GM18867 (cell line): Measurements from ENCODE around the gene KCNQ1.

Experiments
- ATAC-seq: cut with Tn5 transposase; IDR thresholded peaks from one replicate; pipeline ENCODE4 v1.9.1; 2021; ENCODE audit warnings: mild to moderate bottlenecking, moderate library complexity; ENCODE audit not compliant: unreplicated experiment

KCNQ1 gene

DNA sequence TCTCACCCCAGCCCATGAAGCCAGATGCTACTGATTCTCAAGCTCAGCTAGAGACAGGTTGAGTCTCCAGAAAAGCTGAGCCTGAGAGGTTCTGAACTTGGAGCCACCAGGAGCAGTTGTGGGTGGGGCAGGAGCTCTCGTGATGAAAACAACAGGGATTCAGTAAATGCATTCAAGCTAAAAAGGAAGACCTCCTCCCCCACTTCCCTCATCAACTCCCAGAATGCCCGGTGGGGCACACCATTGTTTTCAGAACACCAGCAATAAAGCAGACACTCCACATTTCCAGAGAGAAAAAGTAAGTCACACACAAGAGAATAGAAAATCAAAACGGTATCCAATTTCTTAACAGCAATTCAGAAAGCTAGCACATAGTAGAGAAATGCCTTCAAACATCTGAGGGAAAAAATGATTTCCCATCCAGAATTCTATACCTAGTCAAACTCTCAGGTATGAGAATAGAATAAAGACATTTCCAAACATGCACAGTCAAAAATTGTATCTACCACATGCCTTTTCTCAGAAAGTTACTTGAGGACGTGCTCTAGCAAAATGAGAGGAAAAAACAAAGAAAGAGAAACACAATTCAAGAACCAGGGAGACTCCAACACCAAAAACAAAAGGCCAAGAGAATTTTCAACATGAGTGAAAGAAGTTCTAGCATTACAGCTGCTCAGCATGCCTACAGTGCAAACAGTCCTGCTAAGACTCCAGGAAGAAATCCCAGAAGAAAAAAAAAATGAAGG is 383.9 kb downstream of the KCNQ1 start:
- ATAC-seq = no peak

- ATAC-seq = no peak
Measured at GRCh38 chr11:2830030-2830812, 385.4 kb downstream of the KCNQ1 start.

DNA sequence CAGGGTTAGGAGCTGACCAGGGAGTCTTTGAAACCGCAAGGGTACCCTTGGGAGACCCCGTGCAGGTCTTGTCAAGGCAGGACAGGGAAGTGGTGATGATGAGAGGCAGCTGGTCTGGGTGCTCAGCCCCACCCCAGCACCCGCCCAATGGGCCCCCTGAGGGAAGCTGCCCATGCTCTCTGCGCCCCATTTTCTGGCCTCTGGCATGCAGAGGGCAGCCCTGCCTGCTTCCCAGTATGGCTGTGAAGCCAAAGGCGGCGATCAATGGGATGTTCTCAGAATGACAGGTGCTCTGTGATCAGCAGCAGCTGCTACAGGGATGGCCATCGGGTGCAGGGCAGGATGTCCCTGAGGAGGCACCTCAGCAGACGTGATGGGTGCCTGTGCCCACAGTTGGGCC is 386.1 kb downstream of the KCNQ1 start:
- ATAC-seq = no peak

DNA sequence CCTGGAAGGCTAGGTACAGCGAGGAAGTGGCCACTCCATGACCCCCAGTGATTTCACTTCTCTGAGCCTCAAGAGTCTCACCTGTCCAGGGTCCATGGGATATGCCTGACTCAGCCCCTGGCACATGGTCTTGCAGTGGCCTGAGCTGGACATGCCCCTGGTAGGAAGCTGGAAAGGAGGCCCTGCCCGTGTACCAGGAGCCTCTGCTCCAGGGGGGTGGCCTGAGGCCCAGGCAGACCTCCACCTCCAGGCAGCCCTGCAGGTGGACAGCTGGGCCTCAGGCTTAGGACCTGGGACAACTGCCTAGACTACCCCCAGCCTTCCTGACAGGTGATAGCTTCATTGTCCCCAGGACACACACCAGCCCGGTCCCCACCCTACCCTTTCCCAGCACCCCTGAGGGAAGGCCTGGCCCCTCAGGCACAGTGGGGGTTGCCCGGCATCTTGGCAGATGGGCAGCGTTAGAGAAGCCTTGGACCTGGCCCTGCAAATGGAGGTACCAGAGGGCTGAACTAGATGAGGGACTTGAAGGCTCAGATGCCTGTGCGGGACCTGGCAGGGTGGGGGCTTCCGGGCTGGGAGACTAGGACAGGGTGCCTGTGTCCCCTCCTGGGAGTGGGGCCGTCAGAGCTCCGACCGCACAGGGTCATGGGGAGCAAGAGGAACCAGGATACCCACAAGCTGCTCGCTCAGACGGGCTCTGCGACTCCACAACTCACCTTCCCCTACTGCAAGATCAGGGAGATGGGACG is 387.1 kb downstream of the KCNQ1 start:
- no peak for ATAC-seq

GRCh38 chr11:2832533-2833020 is 387.8 kb downstream of the KCNQ1 start:
- ATAC-seq = no peak

- ATAC-seq = no peak
Measured at GRCh38 chr11:2833051-2833715, 388.4 kb downstream of the KCNQ1 start.

DNA sequence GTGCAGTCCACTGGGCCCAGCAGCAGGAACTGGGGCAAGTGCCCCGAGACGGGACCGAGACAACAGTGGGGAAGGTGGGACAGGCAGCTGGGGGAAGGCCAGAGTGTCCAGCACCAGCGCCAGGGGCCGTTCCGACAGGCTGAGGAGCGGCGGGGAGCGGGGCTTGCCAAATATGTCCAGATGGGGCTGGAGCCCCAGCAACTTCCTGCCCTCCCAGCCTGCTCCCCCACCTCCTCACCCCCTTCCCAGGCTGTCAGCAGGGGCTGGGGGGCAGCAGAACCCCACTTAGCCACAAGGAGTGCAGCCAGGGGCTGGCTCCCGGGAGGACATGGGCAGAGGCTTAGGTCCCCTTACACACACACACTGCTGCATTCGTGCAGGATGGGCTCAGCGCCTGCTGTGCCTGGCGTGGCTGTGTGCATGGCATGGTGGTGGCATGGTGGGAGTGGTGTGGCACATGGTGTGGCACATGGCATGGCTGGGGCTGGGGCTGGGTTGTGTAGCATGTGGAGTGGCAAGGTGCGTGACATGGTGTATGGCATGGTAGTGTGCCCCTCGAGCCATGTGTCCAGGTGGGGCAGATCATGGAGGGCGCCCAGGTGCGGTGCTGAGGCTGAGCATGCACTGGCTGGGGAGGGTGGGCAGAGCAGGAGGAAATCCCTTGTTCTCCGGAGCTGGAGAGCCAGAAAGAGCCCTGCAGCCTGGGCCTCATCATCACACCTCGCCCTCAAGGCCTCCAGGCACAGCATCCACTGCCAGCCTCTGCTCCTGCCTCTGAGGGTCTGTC is 389.1 kb downstream of the KCNQ1 start:
- no peak for ATAC-seq

- no peak for ATAC-seq
Measured at GRCh38 chr11:2834503-2835273, 389.9 kb downstream of the KCNQ1 start.

DNA sequence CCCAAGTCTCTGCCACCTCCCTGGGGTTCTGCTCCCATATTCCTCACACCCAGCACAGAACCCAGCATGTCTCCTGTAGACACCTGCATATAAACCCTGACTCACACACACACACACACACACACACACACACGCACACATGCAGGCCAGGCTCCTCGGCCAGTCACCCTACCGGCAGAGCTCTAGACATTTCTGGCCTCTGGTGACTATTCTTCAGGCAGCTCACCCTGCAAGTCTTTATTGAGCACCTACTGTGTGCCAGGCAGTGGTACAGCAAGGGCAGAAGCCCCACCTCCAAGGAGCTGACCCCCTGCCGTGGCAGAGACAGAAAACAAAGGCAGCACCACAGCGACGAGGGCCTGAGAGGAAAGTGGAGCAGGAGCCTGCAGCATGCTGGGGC is 390.5 kb downstream of the KCNQ1 start:
- ATAC-seq = no peak

GRCh38 chr11:2835751-2836150 is 390.9 kb downstream of the KCNQ1 start:
- no peak for ATAC-seq

DNA sequence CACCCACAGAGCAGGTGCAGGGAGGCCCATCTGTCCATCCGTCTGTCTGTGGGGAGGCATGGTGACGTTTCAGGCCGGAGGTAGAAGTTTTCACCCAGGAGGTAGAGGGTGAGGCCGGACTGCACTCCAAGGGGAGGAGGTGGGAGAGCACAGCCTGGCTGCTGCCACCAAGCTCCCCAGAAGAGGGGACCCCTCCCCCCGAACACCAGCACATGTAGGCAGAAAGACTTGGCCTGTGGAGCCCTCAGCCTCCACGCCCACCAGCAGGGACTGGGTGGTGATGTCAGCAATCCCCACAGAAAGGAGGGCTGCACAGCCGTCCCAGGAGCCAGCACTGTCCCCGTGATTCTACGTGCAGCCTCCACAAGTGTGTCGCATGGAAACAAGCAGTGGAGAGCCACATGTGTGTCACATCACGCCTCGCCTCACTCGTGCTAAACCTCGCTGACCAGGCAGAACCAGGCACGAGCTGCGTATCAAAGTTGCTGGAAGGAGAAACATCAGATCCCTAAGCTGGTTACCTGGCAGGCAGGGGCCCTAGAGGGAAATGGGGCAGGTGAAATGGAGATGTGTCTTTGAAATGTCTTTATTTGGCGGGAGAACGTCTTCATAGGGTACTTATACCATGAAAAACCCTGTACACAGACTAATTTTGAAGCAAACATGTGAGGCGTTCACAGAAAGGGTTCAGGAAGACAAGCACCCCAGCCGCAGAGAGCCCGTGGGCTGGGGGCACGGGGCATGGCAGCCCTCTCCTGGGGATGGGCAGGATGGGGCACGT is 391.7 kb downstream of the KCNQ1 start:
- ATAC-seq = no peak

DNA sequence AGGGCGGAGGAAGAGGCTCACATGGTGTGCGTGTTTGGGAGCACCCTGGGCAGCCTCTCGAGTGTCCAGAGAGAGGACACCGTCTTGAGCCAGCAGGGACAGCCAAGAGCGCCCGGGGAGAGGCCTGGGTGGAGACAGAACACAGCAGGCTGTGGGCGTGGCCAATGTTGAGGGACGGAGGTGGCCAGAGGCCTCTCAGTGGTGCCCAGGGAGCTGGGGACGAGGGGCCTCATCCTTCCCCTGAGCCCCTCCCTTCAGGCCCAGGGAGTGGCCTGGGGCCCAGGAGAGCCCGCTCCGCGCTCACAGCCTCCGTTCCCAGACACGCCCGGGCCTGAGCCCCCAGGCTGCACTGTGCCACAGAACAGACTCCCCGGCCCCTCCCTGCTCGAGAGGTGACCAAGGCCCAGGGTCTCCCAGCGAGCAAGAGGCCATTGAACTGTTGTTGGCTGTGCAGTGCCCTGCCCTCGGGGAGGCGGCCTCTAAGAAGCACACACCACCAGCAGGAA is 392.3 kb downstream of the KCNQ1 start:
- ATAC-seq = no peak

GRCh38 chr11:2837651-2838050 is 392.8 kb downstream of the KCNQ1 start:
- ATAC-seq = no peak

- ATAC-seq = no peak
Measured at GRCh38 chr11:2838091-2838490, 393.3 kb downstream of the KCNQ1 start.

- ATAC-seq = no peak
Measured at GRCh38 chr11:2838676-2839294, 394.0 kb downstream of the KCNQ1 start.

DNA sequence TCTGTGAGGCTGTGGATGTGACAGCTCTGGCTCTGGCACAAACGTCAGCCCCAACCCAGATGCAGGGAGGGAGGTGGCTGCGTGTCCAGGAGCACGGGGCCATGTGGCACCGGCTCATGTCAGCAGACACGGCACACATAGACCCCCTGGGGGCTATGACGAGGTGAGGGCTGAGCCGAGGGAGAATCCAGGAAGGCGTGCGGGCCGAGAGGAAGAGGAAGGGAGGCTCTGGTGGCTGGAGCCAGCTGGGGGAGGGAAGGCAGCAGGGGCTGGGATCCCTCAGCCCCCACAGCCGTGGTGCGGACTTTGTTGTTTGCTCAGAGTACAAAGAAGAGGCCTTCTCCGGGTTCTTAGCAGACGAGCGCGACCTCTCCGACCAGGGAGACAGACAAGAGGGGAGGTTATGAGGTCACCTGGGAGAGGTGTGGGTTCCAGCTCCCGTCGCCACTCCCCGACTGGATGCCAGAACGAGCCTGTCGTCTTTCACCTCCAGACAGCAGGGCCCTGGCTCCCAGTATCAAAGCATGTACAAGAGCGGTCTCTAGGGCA is 394.7 kb downstream of the KCNQ1 start:
- ATAC-seq = no peak

DNA sequence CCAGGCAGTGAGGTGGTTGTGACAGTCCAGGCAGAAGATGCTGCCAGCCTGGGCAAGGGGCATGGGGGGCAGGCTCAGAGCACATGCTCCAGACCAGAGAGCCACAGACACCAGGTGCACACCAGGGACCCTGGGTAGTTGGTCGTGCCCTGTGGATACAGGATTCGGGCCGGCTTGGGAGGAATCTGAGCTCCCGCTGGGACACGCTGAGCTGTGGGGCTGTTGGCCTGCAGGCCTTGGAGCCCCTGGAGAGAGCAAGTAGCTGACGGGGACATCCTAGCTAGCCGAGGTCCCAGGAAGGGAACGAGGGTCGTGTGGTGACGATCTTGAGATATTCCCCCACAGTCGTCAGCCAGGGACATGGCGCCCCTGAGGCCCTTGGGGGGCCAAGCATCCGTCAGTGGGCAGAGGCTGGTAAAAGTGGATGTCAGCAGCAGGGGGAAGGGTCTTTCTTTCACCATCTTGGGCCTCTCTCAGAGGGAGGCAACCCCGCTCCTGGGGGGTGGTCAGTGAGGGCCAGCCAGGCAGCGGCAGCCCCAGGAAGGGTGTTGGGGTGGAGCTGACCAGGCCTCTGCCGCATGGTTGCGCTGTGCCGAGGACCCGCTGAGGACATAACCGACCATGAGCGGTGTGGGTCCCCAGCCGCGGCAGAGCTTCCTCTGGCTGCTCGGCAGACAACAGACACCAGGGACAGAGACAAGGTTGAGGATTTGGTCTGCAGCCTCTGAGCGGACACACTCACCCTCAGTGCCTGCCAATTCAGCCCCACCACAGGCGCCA is 396.8 kb downstream of the KCNQ1 start:
- ATAC-seq = no peak
